ENCODE measurements around the gene VAX1. TPM values are rescaled to one million over a fixed set of nuclear protein-coding genes. Genes with fewer than 3 reads are reported as not detected.

VAX1 gene
- total and polyA plus RNA-seq, 7 donors = not detected

GRCh38 chr10:117178190-117178589 is 40.1 kb upstream of the VAX1 start:
- ATAC-seq (no peak), DNase-seq (no peak)
- no peak for TF ChIP-seq CTCF (IDR thresholded peaks at IDR 0.05)
- Histone ChIP-seq H3K27me3 (ENCODE audit: insufficient read depth in 3 of 3, low read length in 2 of 3) (peaks cover 0 to 40% (median 0%) of the 10 kb centered on the region in 3 donors), H3K27ac (no peak overlapping the region), H3K9me3 (no peaks in the 10 kb centered on the region), H3K4me1 (peaks cover 10% of the 10 kb centered on the region), H3K4me3 (no peak overlapping the region), H3K36me3 (ENCODE audit: insufficient read depth in 1 of 2, low read depth in 1 of 2) (no peaks in the 10 kb centered on the region)
- WGBS, 3 donors = 61 to 73% (median 66%) methylated on average over 3 of the region's 3 CpGs
- intact Hi-C loops (cut with DNase I) = loop anchor here in 1 of 2 donors (10.0 kb wide), 1 partner anchor 493 kb away; no protein-coding TSS in a partner anchor

GRCh38 chr10:117175901-117176534 is 37.9 kb upstream of the VAX1 start:
- 21 to 25% (median 23%) methylated on average over 12 of the region's 12 CpGs for WGBS, 3 donors
- Histone ChIP-seq H3K27me3 (ENCODE audit: insufficient read depth in 3 of 3, low read length in 2 of 3) (peaks cover 0 to 61% (median 5%) of the 10 kb centered on the region in 3 donors), H3K27ac (no peak overlapping the region), H3K9me3 (no peaks in the 10 kb centered on the region), H3K36me3 (ENCODE audit: insufficient read depth in 1 of 2, low read depth in 1 of 2) (no peaks in the 10 kb centered on the region), H3K4me1 (peaks cover 10% of the 10 kb centered on the region), H3K4me3 (peak overlapping the region; percentile 50)
- ATAC-seq = peak in 2 of 4 donors; percentile 61 to 80
- intact Hi-C loops (cut with DNase I) = loop anchor here in 1 of 2 donors (2.0 to 10.0 kb wide), 2 partner anchors 379 to 491 kb away; no protein-coding TSS in a partner anchor
- TF ChIP-seq CTCF (IDR thresholded peaks at IDR 0.05) = peak; percentile 58
- peak; percentile 64 to 75 for DNase-seq

- intact Hi-C loops (cut with DNase I) = loop anchor here in 1 of 2 donors (2.0 to 10.0 kb wide), 2 partner anchors 379 to 491 kb away; no protein-coding TSS in a partner anchor
- Histone ChIP-seq H3K4me1 (peaks cover 10% of the 10 kb centered on the region), H3K27ac (no peak overlapping the region), H3K4me3 (peak overlapping the region; percentile 50), H3K27me3 (ENCODE audit: insufficient read depth in 3 of 3, low read length in 2 of 3) (peaks cover 0 to 67% (median 10%) of the 10 kb centered on the region in 3 donors), H3K9me3 (no peaks in the 10 kb centered on the region), H3K36me3 (ENCODE audit: insufficient read depth in 1 of 2, low read depth in 1 of 2) (no peaks in the 10 kb centered on the region)
- no peak for TF ChIP-seq CTCF (IDR thresholded peaks at IDR 0.05)
- DNase-seq (peak; percentile 25 to 57), ATAC-seq (peak; percentile 26 to 54 (median 34))
- 1% methylated on average over 45 to 46 of the region's 46 CpGs for WGBS, 3 donors
Measured at GRCh38 chr10:117175215-117175900, 37.3 kb upstream of the VAX1 start.

- H3K4me1 ChIP-seq = peaks cover 10% of the 10 kb centered on the region
- DNase-seq = peak; percentile 58 to 66
- peak overlapping the region; percentile 50 for H3K4me3 ChIP-seq
- intact Hi-C loops (cut with DNase I) = loop anchor here (1.0 to 10.0 kb wide), 3 partner anchors 377 to 490 kb away; no protein-coding TSS in a partner anchor
- peak; percentile 67 to 90 (median 78) for ATAC-seq
- no peaks in the 10 kb centered on the region for H3K36me3 ChIP-seq (ENCODE audit: insufficient read depth in 1 of 2, low read depth in 1 of 2)
- peak; percentile 67 for TF ChIP-seq CTCF (IDR thresholded peaks at IDR 0.05)
- peaks cover 0 to 75% (median 10%) of the 10 kb centered on the region in 3 donors for H3K27me3 ChIP-seq (ENCODE audit: insufficient read depth in 3 of 3, low read length in 2 of 3)
- WGBS, 3 donors = 8 to 11% (median 9%) methylated on average over 16 of the region's 16 CpGs
- no peaks in the 10 kb centered on the region for H3K9me3 ChIP-seq
- no peak overlapping the region for H3K27ac ChIP-seq
Measured at GRCh38 chr10:117174439-117175214, 36.6 kb upstream of the VAX1 start.
